HepG2 (cell line): ENCODE results near the gene SLC35B2. TPM values are rescaled to one million over a fixed set of nuclear protein-coding genes. Genes with fewer than 3 reads are reported as not detected.

ENCODE experiments used
- BORCS8-MEF2B ChIP-seq: sonication (generic); formaldehyde crosslinking; IDR thresholded peaks from 2 replicates; pipeline ENCODE4 v1.8.0; 2022; ENCODE audit warnings: mild to moderate bottlenecking, missing genetic modification reagents
- DPF2 ChIP-seq: sonication (generic); formaldehyde crosslinking; IDR thresholded peaks from 2 replicates; pipeline ENCODE4 v1.4.0; 2020; ENCODE audit warnings: mild to moderate bottlenecking, low read depth, missing genetic modification reagents, borderline replicate concordance
- DR1 ChIP-seq: sonication (generic); formaldehyde crosslinking; IDR thresholded peaks from 2 replicates; pipeline ENCODE4 v1.8.0; 2021; ENCODE audit warnings: mild to moderate bottlenecking, missing genetic modification reagents, inconsistent platforms
- FOXJ3 ChIP-seq: sonication (generic); formaldehyde crosslinking; IDR thresholded peaks from 2 replicates; pipeline ENCODE4 v1.4.0; 2020; ENCODE audit warnings: missing genetic modification reagents, mild to moderate bottlenecking, borderline replicate concordance
- KLF16 ChIP-seq, 2 experiments: sonication (generic) in 1 of 2; formaldehyde crosslinking in 1 of 2; IDR thresholded peaks; 2 replicates each; pipeline versions ENCODE4 v1.6.1 to v1.8.0; 2016 to 2023; ENCODE audit warnings: missing genetic modification reagents in 2 of 2, missing compliant biosample characterization in 1 of 2
- ZBTB1 ChIP-seq: sonication (generic); formaldehyde crosslinking; IDR thresholded peaks from 2 replicates; pipeline ENCODE4 v1.4.0; 2020; ENCODE audit warnings: missing genetic modification reagents, borderline replicate concordance
- ZFP37 ChIP-seq: sonication (generic); formaldehyde crosslinking; IDR thresholded peaks from 2 replicates; pipeline ENCODE4 v1.4.0; 2020; ENCODE audit warnings: missing genetic modification reagents, borderline replicate concordance
- ZNF256 ChIP-seq: sonication (generic); formaldehyde crosslinking; conservative IDR thresholded peaks from 2 replicates; pipeline ENCODE4 v1.4.0; 2020; ENCODE audit warnings: missing genetic modification reagents
- ZNF263 ChIP-seq: sonication (generic); formaldehyde crosslinking; IDR thresholded peaks from 2 replicates; pipeline ENCODE4 v1.4.0; 2020; ENCODE audit warnings: missing genetic modification reagents
- ZNF510 ChIP-seq: sonication (generic); formaldehyde crosslinking; IDR thresholded peaks from 2 replicates; pipeline ENCODE4 v1.4.0; 2020; ENCODE audit warnings: low read depth, mild to moderate bottlenecking, missing genetic modification reagents
- ZNF605 ChIP-seq: sonication (generic); formaldehyde crosslinking; IDR thresholded peaks from 2 replicates; pipeline ENCODE4 v1.8.0; 2022; ENCODE audit warnings: mild to moderate bottlenecking, missing genetic modification reagents
- polyA plus RNA-seq, 8 experiments: library from polyadenylated mRNA; depleted of rRNA in 3 of 8; stranded (reverse) in 7 of 8; unstranded in 1 of 8; fragments of >200 nt; fragmentation: Illumina TruSeq in 4 of 8; extraction: Trizol in 4 of 8; gene quantifications; 2 replicates each; pipeline versions ENCODE4 v1.2.1 to v1.2.3, GENCODE V29; 2011 to 2016; ENCODE audit warnings: low read depth in 4 of 8, missing spikeins in 1 of 8, mixed read lengths in 1 of 8; ENCODE audit not compliant: insufficient read depth in 1 of 8
- total RNA-seq, 5 experiments: library from RNA; depleted of rRNA; stranded (reverse); fragments of >200 nt; fragmentation: Illumina TruSeq; extraction: Trizol; gene quantifications; 2 replicates each; pipeline ENCODE4 v1.2.3, GENCODE V29; 2016; ENCODE audit warnings: low read depth in 1 of 5
- TF ChIP-seq, protein P1 (sequence below): sonication (generic); formaldehyde crosslinking; IDR thresholded peaks from 2 replicates; pipeline ENCODE4 v1.4.0; 2020; ENCODE audit warnings: missing genetic modification reagents
- TF ChIP-seq, protein P2 (sequence below): sonication (generic); formaldehyde crosslinking; IDR thresholded peaks from 2 replicates; pipeline ENCODE4 v1.4.0; 2020; ENCODE audit warnings: missing genetic modification reagents, mild to moderate bottlenecking, borderline replicate concordance
- TF ChIP-seq, protein P3 (sequence below), 2 experiments: sonication (generic) in 1 of 2; formaldehyde crosslinking in 1 of 2; IDR thresholded peaks; 2 replicates each; pipeline versions ENCODE4 v1.4.0 to v1.6.1; 2018 to 2020; ENCODE audit warnings: missing genetic modification reagents in 2 of 2, borderline replicate concordance in 1 of 2, low read depth in 1 of 2, mild to moderate bottlenecking in 1 of 2, missing biosample characterization in 1 of 2
- TF ChIP-seq, protein P4 (sequence below): sonication (generic); formaldehyde crosslinking; IDR thresholded peaks from 2 replicates; pipeline ENCODE4 v1.8.0; 2022; ENCODE audit warnings: missing genetic modification reagents, mild to moderate bottlenecking, inconsistent platforms, borderline replicate concordance
- TF ChIP-seq, protein P5 (sequence below): sonication (generic); formaldehyde crosslinking; IDR thresholded peaks from 2 replicates; pipeline ENCODE4 v1.4.0; 2020; ENCODE audit warnings: mild to moderate bottlenecking, missing genetic modification reagents

Gene SLC35B2
- total and polyA plus RNA-seq, 2 of the 13 experiments (the other 11 are each of a cell fraction or from before 2014, with no cell fraction given), result 61.1 to 148 TPM

DNA sequence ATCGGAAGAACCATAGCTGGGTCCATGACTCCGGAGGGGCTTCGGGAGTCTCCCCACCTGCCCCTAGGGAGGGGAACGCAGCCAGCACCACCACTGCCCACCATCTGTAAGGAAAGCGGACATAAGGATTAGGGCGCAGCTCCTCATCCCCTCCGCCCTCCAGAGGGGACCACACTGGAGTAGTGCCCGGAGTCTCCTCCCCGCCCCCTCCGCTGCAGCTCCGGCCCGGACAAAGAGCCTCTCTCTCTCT, 628 bp downstream of the SLC35B2 start (continued):
- TF ChIP-seq, protein P1, sequence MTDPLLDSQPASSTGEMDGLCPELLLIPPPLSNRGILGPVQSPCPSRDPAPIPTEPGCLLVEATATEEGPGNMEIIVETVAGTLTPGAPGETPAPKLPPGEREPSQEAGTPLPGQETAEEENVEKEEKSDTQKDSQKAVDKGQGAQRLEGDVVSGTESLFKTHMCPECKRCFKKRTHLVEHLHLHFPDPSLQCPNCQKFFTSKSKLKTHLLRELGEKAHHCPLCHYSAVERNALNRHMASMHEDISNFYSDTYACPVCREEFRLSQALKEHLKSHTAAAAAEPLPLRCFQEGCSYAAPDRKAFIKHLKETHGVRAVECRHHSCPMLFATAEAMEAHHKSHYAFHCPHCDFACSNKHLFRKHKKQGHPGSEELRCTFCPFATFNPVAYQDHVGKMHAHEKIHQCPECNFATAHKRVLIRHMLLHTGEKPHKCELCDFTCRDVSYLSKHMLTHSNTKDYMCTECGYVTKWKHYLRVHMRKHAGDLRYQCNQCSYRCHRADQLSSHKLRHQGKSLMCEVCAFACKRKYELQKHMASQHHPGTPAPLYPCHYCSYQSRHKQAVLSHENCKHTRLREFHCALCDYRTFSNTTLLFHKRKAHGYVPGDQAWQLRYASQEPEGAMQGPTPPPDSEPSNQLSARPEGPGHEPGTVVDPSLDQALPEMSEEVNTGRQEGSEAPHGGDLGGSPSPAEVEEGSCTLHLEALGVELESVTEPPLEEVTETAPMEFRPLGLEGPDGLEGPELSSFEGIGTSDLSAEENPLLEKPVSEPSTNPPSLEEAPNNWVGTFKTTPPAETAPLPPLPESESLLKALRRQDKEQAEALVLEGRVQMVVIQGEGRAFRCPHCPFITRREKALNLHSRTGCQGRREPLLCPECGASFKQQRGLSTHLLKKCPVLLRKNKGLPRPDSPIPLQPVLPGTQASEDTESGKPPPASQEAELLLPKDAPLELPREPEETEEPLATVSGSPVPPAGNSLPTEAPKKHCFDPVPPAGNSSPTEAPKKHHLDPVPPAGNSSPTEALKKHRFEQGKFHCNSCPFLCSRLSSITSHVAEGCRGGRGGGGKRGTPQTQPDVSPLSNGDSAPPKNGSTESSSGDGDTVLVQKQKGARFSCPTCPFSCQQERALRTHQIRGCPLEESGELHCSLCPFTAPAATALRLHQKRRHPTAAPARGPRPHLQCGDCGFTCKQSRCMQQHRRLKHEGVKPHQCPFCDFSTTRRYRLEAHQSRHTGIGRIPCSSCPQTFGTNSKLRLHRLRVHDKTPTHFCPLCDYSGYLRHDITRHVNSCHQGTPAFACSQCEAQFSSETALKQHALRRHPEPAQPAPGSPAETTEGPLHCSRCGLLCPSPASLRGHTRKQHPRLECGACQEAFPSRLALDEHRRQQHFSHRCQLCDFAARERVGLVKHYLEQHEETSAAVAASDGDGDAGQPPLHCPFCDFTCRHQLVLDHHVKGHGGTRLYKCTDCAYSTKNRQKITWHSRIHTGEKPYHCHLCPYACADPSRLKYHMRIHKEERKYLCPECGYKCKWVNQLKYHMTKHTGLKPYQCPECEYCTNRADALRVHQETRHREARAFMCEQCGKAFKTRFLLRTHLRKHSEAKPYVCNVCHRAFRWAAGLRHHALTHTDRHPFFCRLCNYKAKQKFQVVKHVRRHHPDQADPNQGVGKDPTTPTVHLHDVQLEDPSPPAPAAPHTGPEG (CRISPR knock-in tag), result no peak
- TF ChIP-seq, protein P2, sequence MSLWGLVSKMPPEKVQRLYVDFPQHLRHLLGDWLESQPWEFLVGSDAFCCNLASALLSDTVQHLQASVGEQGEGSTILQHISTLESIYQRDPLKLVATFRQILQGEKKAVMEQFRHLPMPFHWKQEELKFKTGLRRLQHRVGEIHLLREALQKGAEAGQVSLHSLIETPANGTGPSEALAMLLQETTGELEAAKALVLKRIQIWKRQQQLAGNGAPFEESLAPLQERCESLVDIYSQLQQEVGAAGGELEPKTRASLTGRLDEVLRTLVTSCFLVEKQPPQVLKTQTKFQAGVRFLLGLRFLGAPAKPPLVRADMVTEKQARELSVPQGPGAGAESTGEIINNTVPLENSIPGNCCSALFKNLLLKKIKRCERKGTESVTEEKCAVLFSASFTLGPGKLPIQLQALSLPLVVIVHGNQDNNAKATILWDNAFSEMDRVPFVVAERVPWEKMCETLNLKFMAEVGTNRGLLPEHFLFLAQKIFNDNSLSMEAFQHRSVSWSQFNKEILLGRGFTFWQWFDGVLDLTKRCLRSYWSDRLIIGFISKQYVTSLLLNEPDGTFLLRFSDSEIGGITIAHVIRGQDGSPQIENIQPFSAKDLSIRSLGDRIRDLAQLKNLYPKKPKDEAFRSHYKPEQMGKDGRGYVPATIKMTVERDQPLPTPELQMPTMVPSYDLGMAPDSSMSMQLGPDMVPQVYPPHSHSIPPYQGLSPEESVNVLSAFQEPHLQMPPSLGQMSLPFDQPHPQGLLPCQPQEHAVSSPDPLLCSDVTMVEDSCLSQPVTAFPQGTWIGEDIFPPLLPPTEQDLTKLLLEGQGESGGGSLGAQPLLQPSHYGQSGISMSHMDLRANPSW (CRISPR knock-in tag), result 0 out of 2 replicates have a peak, but pooled peaks have one; percentile 84
- TF ChIP-seq ZNF263 (CRISPR knock-in tag) (peak; percentile 79), DR1 (CRISPR knock-in tag) (peak; percentile 75; the same call in 1 of the 2 replicates), ZNF510 (no peak), BORCS8-MEF2B (CRISPR knock-in tag) (no peak), DPF2 (CRISPR knock-in tag) (no peak), FOXJ3 (CRISPR knock-in tag) (0 out of 2 replicates have a peak, but pooled peaks have one; percentile 64), KLF16 (CRISPR knock-in tag; IDR thresholded peaks at IDR 0.05) (peak; percentile 81 to 93; a peak in 2 of 4 replicates), ZFP37 (CRISPR knock-in tag) (0 out of 2 replicates have a peak, but pooled peaks have one; percentile 81), ZNF256 (CRISPR knock-in tag) (0 out of 2 replicates have a peak, but pooled peaks have one; percentile 42), ZBTB1 (no peak), ZNF605 (CRISPR knock-in tag) (peak; percentile 37; the same call in 1 of the 2 replicates)
- TF ChIP-seq, protein P3, sequence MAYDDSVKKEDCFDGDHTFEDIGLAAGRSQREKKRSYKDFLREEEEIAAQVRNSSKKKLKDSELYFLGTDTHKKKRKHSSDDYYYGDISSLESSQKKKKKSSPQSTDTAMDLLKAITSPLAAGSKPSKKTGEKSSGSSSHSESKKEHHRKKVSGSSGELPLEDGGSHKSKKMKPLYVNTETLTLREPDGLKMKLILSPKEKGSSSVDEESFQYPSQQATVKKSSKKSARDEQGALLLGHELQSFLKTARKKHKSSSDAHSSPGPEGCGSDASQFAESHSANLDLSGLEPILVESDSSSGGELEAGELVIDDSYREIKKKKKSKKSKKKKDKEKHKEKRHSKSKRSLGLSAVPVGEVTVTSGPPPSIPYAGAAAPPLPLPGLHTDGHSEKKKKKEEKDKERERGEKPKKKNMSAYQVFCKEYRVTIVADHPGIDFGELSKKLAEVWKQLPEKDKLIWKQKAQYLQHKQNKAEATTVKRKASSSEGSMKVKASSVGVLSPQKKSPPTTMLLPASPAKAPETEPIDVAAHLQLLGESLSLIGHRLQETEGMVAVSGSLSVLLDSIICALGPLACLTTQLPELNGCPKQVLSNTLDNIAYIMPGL (CRISPR knock-in tag; IDR thresholded peaks at IDR 0.05; ENCODE audit: borderline replicate concordance in 1 of 2, low read depth in 1 of 2), result 0 out of 4 replicates have a peak, but pooled peaks of 1 of the 2 experiments have one; percentile 13
- TF ChIP-seq, protein P4, sequence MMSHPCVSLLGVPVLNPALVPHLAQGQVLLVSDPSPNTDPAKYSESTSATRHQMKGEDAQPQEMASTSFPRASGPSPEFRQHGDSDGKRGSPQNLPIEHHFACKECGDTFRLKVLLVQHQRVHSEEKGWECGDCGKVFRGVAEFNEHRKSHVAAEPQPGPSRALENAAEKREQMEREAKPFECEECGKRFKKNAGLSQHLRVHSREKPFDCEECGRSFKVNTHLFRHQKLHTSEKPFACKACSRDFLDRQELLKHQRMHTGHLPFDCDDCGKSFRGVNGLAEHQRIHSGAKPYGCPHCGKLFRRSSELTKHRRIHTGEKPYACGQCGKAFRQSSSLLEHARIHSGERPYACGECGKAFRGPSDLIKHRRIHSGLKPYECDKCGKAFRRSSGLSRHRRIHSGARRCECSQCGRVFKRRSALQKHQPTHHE (CRISPR knock-in tag), result 0 out of 2 replicates have a peak, but pooled peaks have one; percentile 74
- TF ChIP-seq, protein P5, sequence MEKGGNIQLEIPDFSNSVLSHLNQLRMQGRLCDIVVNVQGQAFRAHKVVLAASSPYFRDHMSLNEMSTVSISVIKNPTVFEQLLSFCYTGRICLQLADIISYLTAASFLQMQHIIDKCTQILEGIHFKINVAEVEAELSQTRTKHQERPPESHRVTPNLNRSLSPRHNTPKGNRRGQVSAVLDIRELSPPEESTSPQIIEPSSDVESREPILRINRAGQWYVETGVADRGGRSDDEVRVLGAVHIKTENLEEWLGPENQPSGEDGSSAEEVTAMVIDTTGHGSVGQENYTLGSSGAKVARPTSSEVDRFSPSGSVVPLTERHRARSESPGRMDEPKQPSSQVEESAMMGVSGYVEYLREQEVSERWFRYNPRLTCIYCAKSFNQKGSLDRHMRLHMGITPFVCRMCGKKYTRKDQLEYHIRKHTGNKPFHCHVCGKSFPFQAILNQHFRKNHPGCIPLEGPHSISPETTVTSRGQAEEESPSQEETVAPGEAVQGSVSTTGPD (CRISPR knock-in tag), result peak; percentile 65; the same call in 1 of the 2 replicates
